ENCODE results near the gene SHE.
A peak's percentile ranks its signal among the peaks of the same experiment; 100 is the strongest.
"Not testable (repeated sequence)": the region's sequence is repeated elsewhere in the genome, so short reads cannot be mapped to it uniquely, and the experiment has no call there.

Gene SHE

DNA sequence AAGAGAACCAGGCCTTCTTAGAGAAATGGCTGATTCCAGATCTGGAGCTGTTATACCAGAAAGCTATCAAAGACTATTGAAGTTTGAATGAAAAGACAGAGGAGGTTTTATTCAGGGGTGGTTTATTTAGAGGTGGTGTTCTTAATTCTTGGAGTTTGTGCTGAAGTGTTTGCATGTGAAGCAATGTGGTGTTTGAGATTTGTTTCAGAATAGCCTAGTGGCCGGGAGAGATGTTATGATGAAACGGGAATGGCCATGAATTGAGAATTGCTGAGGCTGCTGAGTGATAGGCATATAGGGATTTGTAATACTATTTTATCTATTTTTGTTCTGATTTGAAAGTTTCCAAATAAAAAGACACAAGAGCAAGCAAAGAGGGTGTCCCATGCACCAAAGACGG, 10.5 kb upstream of the SHE start:
- DNase-seq, result no peak

DNA sequence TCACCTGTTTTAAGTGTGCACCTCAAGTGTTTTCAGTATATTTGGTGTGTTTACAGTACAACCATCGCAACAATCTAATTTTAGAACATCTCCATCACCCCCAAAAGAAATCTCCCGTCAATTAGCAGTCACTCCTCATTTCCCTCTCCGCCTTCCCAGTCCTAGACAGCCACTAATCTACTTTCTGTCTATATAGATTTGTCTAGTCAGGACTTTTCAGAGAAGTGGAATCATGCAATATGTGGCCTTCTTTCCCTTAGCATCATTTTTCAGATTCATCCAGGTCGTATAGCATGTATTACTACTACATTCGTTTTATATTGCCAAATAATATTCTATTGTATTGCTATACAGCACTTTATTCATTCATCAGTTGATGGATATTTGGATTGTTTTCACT, 1.7 kb upstream of the SHE start:
- no peak for DNase-seq

DNA sequence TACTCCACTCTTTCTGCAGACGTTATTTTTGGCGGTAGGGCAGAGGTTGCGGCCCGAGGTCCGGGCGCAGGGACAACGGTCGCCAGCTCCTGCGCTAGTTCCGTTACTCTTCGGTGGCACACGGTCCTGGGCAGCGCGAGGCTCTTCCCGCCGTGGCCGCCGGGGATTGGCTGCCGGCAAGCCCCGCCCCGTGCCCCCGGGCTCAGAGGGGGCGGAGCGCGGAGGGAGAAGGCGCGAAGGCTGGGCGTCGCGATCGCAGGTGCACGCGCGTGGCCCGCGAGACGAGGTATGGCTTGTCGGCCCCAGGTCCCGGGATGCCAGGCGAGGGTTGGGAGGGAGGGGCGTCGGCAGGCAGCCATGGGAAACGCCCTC, 518 bp upstream of the SHE start:
- DNase-seq, result no peak

DNA sequence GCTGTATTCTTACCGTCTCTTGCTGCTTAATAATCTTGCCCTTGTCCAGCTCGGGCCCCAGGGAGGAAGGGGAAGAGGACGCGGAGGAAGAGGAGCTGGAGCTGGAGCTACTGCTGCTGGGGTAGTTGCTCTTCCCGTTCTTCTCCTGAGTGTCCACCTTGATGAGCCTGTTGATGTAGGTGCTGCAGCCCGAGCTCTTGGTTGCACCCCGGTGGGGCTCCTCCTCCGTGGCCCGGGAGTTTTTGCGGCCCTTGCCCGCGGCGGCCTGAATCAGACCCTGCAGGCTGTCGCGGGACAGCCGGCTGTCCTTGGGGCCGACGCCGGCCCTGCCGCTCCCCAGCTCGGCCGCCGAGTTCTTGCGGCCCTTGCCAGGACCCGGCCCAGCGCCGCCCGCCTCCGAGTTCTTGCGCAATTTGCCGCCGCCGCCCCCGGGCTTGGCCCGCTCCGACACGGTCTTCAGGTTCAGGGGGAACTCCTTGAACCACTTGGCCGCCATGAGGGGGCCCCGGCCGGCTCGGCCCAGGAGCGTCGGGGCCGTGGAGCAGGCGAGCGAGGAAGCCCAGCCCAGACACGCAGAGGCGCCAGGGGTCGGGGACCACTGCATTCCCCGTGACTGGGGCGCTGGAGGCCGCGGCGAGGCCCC, 668 bp downstream of the SHE start:
- DNase-seq, result no peak

DNA sequence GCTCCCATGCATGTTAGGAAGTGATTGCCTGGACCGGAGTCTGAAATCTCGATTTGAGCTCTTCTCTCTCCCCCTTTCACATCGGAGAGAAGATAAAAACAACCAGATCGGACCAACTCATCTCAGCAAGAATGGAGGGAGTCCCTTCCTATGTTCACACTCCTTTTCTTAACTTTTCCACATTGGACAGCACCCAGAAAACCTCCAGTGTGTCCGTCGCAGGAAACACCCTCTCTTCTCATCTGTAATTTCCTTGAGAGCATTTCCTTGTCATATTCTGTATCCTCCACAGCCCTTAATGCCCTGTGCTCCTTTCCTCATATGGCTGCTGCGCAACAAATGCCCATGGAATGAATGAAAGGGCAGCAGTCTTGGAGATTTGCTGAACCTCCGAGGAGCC, 1.7 kb downstream of the SHE start:
- no peak for DNase-seq

DNA sequence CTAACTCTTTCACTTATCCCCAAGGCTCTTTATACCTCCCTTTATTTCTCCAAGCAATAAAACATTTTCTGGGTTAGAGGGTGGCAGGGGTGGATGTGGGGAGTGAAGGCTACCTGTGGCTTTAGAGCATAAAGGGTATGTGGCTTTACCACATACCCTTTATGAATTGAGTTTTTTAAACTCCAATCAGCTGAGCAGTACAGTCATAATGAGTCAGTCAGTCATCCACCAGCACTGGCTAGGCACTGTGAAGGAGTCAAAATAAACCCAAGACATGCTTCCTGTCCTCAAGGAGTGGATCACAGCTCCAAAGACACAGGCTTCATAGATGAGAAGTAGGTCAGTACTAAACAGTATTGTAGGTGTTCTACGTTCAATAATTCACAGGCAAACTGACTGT, 2.8 kb downstream of the SHE start:
- DNase-seq, result no peak

DNA sequence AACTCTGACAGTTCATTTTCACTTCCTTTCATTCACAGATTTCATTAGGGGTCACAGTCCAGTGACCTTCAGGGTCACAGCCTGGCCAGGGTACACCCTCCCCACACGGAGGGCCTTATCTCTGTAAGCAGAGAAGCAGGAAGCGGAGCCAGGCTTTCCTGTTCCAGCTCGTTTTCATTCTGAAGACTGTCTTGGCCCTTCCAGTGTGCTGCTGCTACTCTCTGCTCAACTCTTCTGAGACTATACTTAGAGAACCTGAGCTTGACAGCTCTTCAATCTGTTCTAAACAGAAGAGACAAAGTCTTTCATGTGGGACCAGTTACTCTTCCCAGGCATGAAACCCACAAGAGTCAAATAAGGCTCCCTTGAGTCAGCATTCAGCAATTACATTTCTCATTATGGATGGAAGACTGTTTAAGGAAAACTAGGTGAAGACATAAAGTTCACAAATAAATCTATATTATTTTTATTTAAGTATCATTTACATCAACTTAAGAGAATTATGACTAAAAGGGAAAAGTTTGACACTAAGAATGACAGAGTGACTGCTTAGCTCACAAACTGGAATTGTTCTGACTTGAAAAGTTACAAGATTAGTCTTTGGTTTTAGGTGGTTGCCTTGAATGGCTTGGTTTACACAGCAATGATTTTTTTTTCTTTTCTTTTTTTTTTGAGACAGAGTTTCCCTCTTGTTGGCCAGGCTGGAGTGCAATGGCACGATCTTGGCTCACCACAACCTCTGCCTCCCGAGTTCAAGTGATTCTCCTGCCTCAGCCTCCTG, 5.0 kb downstream of the SHE start:
- DNase-seq, result no peak

DNA sequence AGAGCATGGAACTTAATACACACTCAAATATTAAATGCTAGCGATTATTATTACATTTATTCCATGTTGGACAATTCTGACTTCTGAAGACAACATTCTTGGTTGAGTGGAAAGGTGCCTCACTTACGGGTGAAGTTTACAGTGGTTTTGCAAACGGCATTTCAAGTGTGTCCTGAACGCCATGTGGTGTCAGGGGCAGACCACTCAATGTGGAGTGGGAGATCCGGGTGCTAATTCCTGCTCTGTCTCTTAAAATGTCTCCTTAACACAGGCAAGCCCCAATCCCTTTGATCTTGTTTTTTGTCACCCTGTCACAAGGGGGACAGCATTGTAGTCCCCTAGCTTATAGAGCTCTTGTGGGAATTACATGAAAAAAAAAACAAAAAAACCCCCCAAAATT, 5.8 kb downstream of the SHE start:
- DNase-seq, result no peak

DNA sequence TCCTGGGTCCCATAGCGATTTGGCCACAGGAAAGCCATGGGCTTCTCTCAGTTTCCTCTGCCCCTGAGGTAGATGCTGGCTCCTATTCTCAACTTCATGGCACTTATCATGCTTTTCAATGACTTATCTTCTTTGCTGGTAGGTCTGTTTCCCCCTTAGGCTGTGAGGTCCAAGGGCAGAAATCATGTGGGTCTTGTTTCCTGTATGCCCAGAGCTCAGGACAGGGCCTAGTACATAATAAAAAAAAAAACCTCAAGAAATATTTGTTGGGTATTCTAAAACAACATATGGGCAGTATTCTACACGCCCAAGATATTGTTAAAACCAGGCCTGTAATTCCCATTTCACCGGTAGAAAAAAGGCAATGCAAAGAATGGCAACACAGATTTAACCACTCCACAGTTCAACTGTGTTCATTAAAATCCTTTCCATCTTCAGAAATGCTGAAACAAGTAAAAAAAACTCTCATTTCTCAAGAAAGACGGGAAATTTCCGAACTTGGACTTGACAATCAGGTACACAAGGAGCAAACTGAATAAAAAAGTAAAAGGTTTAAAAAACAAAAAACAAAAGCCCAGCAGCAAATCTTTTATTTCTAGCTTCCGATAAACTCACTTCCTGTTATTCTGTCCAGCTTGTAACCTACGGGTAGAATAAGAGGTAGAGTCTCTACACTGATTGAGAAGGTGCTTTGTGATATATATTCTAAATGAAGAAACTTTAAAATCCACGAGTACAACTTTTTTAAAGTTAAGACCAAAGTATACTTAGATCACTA, 6.5 kb downstream of the SHE start:
- no peak for DNase-seq

DNA sequence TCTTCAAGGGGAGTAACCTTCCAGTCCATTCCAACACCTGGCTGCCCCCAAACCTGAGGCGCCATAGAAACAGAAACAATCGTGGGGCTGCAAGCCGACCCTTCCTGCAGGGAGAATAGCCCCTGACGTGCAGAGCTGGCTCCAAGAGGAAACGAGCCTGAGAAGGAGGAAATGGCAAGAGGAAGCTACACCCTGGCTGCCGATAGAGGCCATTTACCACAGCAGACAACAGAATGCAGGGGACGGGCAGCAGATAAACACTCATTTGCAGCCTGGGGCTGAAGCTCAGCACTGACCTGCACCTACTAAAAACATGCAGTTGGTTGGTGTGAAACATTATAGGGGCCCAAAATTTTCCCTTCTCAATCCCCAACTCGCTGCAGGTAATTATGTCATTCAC, 8.9 kb downstream of the SHE start:
- DNase-seq, result peak; percentile 32

DNA sequence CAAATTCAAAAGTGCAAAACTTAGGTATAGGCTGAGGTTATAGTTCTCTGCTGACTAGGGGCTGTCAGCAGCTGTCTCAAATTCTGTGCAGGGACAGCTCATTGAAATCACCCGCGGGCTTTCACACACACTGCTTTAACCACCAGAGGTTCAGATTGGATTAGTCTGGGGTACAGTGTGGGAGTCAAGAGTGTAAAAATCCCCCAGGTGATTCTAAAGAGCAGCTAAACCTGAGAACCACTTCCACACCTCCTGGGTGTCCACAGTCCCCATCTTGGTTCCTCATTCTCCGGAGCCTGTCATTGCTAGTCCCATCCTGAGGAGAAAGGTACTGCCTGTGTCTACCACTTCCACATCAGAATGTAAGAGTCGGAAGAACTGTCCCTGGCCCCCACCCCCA, 10.1 kb downstream of the SHE start:
- DNase-seq, result no peak

DNA sequence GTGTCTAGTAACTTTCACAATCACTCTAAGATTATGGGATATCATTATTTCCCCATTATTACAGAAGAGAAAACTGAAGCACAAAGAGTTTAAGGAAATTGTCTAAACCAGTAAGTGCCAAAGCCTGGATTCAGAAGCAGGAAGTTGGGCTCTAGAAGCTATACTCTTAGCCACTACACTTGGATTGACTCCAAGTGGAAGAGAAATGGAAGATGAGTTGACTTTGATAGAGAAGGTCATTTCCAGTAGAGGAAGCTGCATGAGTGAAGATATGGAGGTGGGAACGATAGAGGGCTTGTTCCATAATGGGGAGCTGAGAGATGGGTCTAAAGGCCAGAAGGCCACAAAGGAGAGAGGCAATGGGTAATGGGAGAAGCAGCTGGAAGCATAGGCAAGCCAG, 11.9 kb downstream of the SHE start:
- DNase-seq, result no peak

DNA sequence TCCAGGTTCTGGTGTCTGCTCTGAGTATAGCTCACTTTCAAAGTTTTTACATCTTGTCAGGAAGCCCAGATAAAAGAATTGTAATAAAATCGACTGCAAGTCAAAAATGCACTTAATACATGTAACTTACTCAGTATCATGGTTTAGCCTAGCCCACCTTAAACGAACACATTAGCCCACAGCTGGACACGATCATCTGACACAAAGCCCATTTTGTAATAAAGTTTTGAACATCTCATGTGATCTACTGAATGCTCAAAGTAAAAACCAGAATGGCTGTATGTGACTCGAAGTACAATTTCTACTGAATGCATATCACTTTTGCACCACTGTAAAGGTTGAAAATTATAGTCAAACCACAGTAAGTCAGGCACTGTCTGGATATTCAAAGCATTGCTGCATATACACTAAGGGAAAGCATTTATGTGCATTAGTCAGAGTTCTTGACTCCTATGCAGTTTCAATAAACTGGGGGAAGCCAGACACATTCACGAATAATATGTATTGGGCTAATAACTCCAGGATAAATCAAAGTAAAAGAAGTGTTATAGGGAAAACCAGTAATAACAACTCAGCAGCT, 12.4 kb downstream of the SHE start:
- no peak for DNase-seq

DNA sequence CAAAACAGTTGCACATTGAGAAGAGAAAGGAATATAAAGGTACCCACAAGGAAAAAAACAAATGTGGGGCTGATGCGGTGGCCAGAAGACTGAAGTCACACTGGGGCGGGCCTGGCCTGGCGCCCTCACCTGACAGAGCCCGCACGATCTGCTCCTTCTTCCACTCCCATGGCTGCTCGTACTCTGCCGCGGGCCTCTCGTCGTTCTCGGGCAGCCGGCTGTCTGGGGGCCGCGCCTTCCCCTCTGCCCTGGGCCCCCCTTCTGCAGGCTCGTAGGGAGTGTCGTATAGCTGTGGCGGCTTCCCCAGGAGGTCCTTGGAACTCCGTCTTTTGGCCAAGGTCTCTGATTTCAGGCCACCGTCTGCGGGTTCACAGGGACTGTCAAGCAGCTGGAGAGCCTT, 13.3 kb downstream of the SHE start:
- no peak for DNase-seq

DNA sequence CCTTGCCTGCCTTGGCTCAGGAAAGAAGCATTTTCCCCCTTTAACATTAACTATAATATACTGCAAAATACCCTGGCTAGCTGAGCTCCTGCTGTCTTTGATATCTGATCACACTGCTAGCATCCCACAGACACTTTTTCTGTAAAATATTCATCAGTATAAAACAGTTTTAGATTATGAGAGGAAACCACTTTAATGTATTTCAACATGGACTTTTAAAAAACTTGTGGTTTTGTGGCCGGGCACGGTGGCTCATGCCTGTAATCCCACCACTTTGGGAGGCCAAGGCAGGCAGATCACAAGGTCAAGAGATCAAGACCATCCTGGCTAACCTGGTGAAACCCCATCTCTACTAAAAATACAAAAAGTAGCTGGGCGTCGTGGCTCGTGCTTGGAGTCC, 15.5 kb downstream of the SHE start:
- not testable (repeated sequence) for DNase-seq

DNA sequence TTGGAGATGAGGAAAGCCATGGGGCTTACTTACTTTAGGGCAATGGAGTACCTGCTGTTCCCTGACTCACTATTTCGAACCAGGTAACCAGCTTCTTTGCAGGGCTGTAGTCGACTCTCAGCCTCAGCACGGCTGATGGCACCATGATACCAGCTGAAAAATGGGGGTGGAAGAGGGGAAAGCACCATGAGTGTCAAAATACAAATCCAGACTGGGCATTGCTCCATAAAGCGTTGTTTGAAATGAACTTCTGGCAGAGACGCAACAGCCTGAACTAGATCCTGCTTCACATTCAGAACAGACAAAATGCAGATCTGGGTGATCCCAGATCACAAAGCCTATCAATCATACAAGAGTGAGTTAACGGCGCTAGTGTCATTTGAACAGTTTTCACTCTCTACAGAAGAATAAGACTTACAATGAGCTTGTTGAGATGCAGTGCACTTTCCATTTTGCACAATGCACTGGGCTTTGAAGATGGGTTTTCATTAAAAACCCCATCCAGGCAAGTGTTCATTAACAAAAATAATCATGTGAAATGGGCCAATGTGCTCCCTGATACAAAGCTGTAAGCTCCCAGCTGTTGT, 16.2 kb downstream of the SHE start:
- DNase-seq, result no peak

DNA sequence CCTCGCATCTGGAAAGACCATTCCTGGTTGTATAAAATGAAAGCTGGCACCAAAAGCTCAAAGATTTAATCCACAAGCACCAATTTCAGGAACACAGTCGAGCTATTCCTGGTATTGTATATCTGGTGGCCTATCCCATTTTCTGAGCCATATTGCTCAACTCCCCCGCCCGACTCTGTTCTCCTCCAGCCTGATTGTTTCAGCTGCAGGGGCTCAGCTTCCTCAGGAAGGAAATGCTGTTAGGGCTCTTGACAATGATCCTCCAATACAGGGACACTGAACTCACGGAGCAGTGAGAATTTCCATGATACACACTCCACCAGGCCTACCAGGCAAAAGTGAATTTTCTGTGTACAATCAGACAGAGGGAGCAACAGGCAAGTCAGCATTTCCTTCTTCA, 17.1 kb downstream of the SHE start:
- DNase-seq, result no peak

DNA sequence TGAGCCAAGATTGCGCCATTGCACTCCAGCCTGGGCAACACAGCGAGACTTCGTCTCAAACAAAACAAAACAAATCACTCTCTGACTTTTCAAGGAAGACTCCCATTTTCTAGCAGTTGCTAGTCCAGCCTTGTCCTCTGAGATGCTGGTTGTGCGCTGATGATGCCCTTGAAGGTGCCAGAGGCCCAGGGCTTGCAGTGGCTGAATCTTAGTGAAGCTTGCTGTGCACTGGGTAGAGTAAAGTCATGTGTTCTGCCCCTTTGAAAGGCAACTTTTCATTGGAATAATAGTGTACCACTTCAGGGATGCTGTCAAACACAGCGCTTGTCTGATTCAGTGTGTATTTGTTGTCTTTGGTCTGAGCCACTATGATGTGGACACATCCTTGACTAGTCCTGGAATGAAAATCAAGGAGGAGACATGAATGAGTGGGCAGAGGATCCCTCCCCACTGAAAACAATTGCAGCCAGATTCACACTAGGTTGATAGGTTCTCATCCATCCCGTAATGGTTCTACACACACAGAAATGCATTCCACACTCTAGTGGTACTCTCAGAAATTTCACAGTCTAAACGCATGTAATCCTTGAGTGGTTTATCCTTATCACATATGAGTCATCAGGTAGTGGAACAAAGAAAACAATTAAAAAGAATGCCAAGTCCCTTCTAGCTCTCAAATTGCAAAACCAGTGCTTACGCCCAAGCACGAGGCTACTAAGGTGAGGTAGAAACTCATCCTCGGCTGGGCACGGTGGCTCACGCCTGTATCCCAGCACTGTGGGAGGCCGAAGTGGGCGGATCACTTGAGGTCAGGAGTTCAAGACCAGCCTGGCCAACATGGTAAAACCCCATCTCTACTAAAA, 18.0 kb downstream of the SHE start:
- no peak for DNase-seq

DNA sequence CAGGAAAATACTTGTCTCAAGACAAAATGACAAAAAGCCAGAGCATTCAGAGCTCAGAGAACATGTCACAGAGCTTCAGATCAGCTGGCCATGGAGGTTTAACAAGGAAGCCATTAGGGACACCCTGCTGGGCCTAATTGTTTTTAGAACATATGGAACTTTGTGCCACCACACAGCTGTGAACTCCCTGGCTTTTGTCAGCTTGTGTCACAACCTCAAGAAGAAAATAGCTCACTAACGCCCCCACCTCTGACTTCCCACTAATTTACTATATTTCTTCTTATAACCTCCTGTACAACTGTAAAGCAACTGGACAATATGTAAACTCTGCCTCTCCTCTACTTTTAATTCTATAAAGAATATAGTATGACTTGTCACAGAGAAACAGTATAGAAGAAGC, 21.2 kb downstream of the SHE start:
- no peak for DNase-seq

DNA sequence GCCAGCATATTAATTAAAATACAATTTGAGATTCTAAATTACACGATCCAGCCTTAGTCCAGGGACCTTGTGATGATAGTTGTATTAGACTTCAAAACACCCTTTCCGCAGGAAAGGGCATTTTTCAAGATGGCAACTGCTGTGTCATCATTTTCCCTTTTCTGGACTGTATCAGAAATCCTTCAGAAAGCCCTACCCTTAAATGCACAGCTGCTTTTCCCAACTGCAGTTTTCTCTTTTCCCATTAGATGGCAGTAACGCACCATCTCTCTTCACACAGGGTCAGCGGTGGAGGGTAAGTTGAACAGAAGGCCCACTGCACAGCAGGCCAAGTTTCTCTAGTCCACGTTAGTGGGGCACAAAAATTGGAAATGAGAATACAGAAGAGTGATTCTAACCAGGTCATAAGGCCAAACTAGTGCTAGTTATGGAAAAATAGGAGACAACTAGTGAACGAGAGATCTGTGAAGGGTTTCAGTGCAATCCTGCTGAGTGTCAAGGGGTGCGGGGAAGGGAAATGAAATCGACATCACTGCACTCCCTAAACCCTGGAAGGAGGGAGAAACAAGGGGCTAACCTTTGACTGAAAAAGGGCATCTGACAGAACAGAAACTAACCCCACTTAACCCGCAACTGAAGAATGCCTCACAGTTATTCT, 22.3 kb downstream of the SHE start:
- DNase-seq, result peak; percentile 83

DNA sequence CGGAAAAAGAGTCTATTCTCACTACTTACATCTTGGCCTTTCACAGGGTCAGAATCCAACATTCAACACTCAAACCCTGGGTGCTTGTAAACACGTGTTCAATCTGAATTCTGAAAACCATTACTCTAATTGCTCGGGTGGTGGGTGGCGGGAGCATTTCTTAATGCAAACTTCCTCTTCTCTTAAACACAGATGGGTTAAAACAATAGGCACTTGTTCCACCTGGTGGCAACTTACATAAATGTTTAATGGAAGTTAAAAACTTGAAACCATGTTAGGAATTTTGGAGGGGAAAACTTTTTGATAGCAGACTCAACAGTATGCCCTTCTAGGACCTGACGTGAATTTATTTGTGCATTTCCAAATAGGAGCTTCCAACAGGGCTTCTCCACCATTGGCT, 23.6 kb downstream of the SHE start:
- DNase-seq, result peak; percentile 41

DNA sequence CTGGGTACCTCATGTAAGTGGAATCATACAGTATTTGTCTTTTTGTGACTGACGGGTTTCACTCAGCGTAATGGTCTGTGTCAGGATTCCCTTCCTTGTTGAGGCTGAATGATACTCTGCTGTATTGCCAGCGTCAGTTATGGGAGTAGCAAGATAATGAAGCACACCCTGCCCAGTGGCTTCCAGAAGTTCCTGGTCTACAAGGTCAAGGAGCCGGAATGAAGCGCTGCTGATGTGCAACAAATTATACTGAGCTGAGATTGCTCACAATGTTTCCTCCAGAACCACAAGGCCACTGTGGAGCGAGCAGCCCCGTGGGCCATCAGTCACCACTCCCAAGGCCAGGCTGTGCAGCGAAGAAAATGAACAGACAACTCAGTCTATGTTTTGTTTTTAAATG, 24.2 kb downstream of the SHE start:
- DNase-seq, result no peak

Measured in CD4-positive, alpha-beta T cell treated with Interleukin-21 for 1 hour (primary cell).